H9 (cell line): ENCODE results near the gene TEK. TPM values are rescaled to one million over a fixed set of nuclear protein-coding genes. Genes with fewer than 3 reads are reported as not detected.

Experiments
- DNase-seq: peaks from one replicate; pipeline ENCODE4 v3.0.0-alpha.2; 2017
- H2AFZ ChIP-seq: one replicate; pipeline ENCODE4 v1.6.1; 2013; ENCODE audit warnings: mild to moderate bottlenecking, low read length, control low read depth, moderate library complexity
- H2AK5ac ChIP-seq: 2 replicates; pipeline ENCODE4 v1.6.1; 2013; ENCODE audit warnings: low read length, control low read depth, mixed read lengths; ENCODE audit not compliant: insufficient read length
- H2BK120ac ChIP-seq: one replicate; pipeline ENCODE4 v1.6.1; 2013; ENCODE audit warnings: low read depth, mild to moderate bottlenecking, low read length, control low read depth, inconsistent platforms; ENCODE audit not compliant: poor library complexity, severe bottlenecking
- H2BK12ac ChIP-seq: 2 replicates; pipeline ENCODE4 v1.6.1; 2013; ENCODE audit warnings: low read length, control low read depth, mixed read lengths, low read depth; ENCODE audit not compliant: insufficient read length
- H2BK15ac ChIP-seq: 2 replicates; pipeline ENCODE4 v1.6.1; 2013; ENCODE audit warnings: low read depth, low read length, control low read depth
- H2BK20ac ChIP-seq: one replicate; pipeline ENCODE4 v1.6.1; 2013; ENCODE audit warnings: low read depth, mild to moderate bottlenecking, low read length, control low read depth, inconsistent platforms; ENCODE audit not compliant: poor library complexity, severe bottlenecking
- H2BK5ac ChIP-seq: 2 replicates; pipeline ENCODE4 v1.6.1; 2013; ENCODE audit warnings: low read length, control low read depth, mixed read lengths; ENCODE audit not compliant: insufficient read length
- H3K14ac ChIP-seq: 2 replicates; pipeline ENCODE4 v1.6.1; 2013; ENCODE audit warnings: low read length, control low read depth; ENCODE audit not compliant: insufficient read depth
- H3K18ac ChIP-seq: 2 replicates; pipeline ENCODE4 v1.6.1; 2013; ENCODE audit warnings: low read depth, mild to moderate bottlenecking, mixed read lengths, low read length, control low read depth; ENCODE audit not compliant: insufficient read length
- H3K23ac ChIP-seq: 2 replicates; pipeline ENCODE4 v1.6.1; 2013; ENCODE audit warnings: low read length, control low read depth, mixed read lengths, low read depth; ENCODE audit not compliant: insufficient read length
- H3K23me2 ChIP-seq: 2 replicates; pipeline ENCODE4 v1.6.1; 2013; ENCODE audit warnings: low read depth, mild to moderate bottlenecking, mixed read lengths, low read length, control low read depth; ENCODE audit not compliant: insufficient read length, poor library complexity, severe bottlenecking
- H3K27ac ChIP-seq: 2 replicates; pipeline ENCODE4 v1.5.1; 2013; ENCODE audit warnings: low read length, control low read depth, mixed read lengths, low read depth; ENCODE audit not compliant: insufficient read length
- H3K27me3 ChIP-seq: 2 replicates; pipeline ENCODE4 v1.6.1; 2013; ENCODE audit warnings: low read length, control low read depth, inconsistent platforms; ENCODE audit not compliant: insufficient read depth
- H3K4ac ChIP-seq: 2 replicates; pipeline ENCODE4 v1.6.1; 2013; ENCODE audit warnings: low read depth, mild to moderate bottlenecking, control low read depth, inconsistent platforms, low read length, moderate library complexity
- H3K4me1 ChIP-seq: 2 replicates; pipeline ENCODE4 v1.6.1; 2013; ENCODE audit warnings: low read length, control low read depth, inconsistent platforms; ENCODE audit not compliant: insufficient read depth
- H3K4me2 ChIP-seq: 2 replicates; pipeline ENCODE4 v1.6.1; 2013; ENCODE audit warnings: low read length, control low read depth, mixed read lengths; ENCODE audit not compliant: insufficient read length, insufficient read depth
- H3K56ac ChIP-seq: 2 replicates; pipeline ENCODE4 v1.6.1; 2013; ENCODE audit warnings: low read depth, mild to moderate bottlenecking, mixed read lengths, low read length, control low read depth; ENCODE audit not compliant: insufficient read length
- H3K79me1 ChIP-seq: 2 replicates; pipeline ENCODE4 v1.6.1; 2013; ENCODE audit warnings: low read depth, mild to moderate bottlenecking, moderate library complexity, low read length, control low read depth, inconsistent platforms; ENCODE audit not compliant: insufficient read depth, poor library complexity, severe bottlenecking
- H3K79me2 ChIP-seq: 2 replicates; pipeline ENCODE4 v1.6.1; 2013; ENCODE audit warnings: low read length, control low read depth, inconsistent platforms; ENCODE audit not compliant: insufficient read depth
- H3K9ac ChIP-seq: 2 replicates; pipeline ENCODE4 v1.6.1; 2013; ENCODE audit warnings: low read length, control low read depth, mixed read lengths; ENCODE audit not compliant: insufficient read length; ENCODE audit errors: extremely low read depth
- H3K9me3 ChIP-seq: one replicate; pipeline ENCODE4 v1.6.1; 2013; ENCODE audit warnings: low read depth, low read length, inconsistent platforms; ENCODE audit not compliant: control insufficient read depth
- H3T11ph ChIP-seq: one replicate; pipeline ENCODE4 v1.6.1; 2013; ENCODE audit warnings: mild to moderate bottlenecking, low read length, control low read depth, inconsistent platforms
- H4K20me1 ChIP-seq: one replicate; pipeline ENCODE4 v1.6.1; 2013; ENCODE audit not compliant: control insufficient read depth, insufficient read length, insufficient read depth
- H4K5ac ChIP-seq: 2 replicates; pipeline ENCODE4 v1.6.1; 2013; ENCODE audit warnings: low read depth, mild to moderate bottlenecking, mixed read lengths, low read length, control low read depth; ENCODE audit not compliant: insufficient read length
- H4K8ac ChIP-seq: replicated peaks from 2 replicates; pipeline ENCODE4 v1.6.1; 2013; ENCODE audit warnings: low read length, control low read depth, mixed read lengths, low read depth; ENCODE audit not compliant: insufficient read length
- H4K91ac ChIP-seq: 2 replicates; pipeline ENCODE4 v1.6.1; 2013; ENCODE audit warnings: low read depth, mild to moderate bottlenecking, moderate library complexity, mixed read lengths, low read length, control low read depth; ENCODE audit not compliant: insufficient read length
- H3K27ac Mint-ChIP-seq, 3 experiments: 2 replicates in 2 of 3; 3 replicates in 1 of 3; pipeline ENCODE4 v1.8.0; 2020 to 2021; ENCODE audit warnings: mixed read lengths in 3 of 3, mild to moderate bottlenecking in 1 of 3, moderate library complexity in 1 of 3
- H3K27me3 Mint-ChIP-seq: 2 replicates; pipeline ENCODE4 v1.8.0; 2021; ENCODE audit warnings: low read depth, mild to moderate bottlenecking, moderate library complexity, mixed read lengths
- H3K36me3 Mint-ChIP-seq, 3 experiments: 2 replicates in 2 of 3; 3 replicates in 1 of 3; pipeline ENCODE4 v1.8.0; 2020 to 2021; ENCODE audit warnings: low read depth in 3 of 3, mixed read lengths in 3 of 3; ENCODE audit not compliant: insufficient read depth in 1 of 3
- H3K4me1 Mint-ChIP-seq, 2 experiments: 2 replicates each; pipeline ENCODE4 v1.8.0; 2020; ENCODE audit warnings: mixed read lengths in 2 of 2
- H3K4me3 Mint-ChIP-seq, 2 experiments: 2 replicates in 1 of 2; 3 replicates in 1 of 2; pipeline ENCODE4 v1.8.0; 2020 to 2021; ENCODE audit warnings: mild to moderate bottlenecking in 2 of 2, mixed read lengths in 2 of 2, moderate library complexity in 1 of 2
- H3K9me3 Mint-ChIP-seq, 2 experiments: 2 replicates in 1 of 2; 3 replicates in 1 of 2; pipeline ENCODE4 v1.8.0; 2020; ENCODE audit warnings: mild to moderate bottlenecking in 2 of 2, mixed read lengths in 2 of 2, moderate library complexity in 1 of 2
- total RNA-seq: library from RNA; stranded (reverse); gene quantifications from 2 replicates; pipeline ENCODE4 v1.2.1, GENCODE V29; 2021
- TF ChIP-seq, protein P1 (sequence below): fragments of 200-600 bp; sonication (generic); conservative IDR thresholded peaks from 3 replicates; pipeline ENCODE4 v1.8.0; 2021; ENCODE audit warnings: antibody characterized with exemption, mild to moderate bottlenecking

TEK gene
- total RNA-seq, 1 experiment from 2014 or later, result 1.8 TPM

DNA sequence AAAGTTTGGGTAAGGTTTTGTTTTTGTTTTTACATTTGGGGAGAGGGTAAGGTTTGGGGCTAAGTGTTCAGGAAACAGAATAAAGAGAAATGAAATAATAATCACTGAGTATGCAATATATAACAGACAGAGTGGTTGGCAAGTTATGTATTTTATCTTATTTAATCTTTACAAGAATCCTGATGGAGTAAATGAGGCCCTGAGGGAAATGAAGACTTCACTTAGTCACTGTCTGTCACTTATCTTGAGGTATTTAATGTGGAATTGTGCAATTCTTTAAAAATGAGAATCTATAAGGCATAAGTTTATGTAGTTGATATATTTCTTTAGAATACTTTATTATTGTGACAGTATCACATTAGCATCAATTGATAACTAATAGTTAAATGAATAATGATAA is 48.1 kb downstream of the TEK start:
- H3K79me1 ChIP-seq, result no peaks in the 10 kb centered on the region
- H3K14ac ChIP-seq, result no peak overlapping the region
- H3K9me3 Mint-ChIP-seq, result no peaks in the 10 kb centered on the region
- H4K20me1 ChIP-seq, result peaks cover 3% of the 10 kb centered on the region
- H3T11ph ChIP-seq, result no peak overlapping the region
- no peak for DNase-seq
- H2BK5ac ChIP-seq, result no peak overlapping the region
- no peaks in the 10 kb centered on the region for H3K27me3 ChIP-seq
- peaks cover 0 to 5% (median 0%) of the 10 kb centered on the region in 3 experiments; a peak in 1 of 7 replicates for H3K36me3 Mint-ChIP-seq
- H4K8ac ChIP-seq, result no peak overlapping the region
- no peak overlapping the region for H4K91ac ChIP-seq
- H2BK120ac ChIP-seq, result no peak overlapping the region
- no peaks in the 10 kb centered on the region for H3K4me1 Mint-ChIP-seq
- no peaks in the 10 kb centered on the region for H3K79me2 ChIP-seq
- H3K23ac ChIP-seq, result no peak overlapping the region
- no peak overlapping the region for H3K4ac ChIP-seq
- H3K4me3 Mint-ChIP-seq, result no peak overlapping the region
- no peak overlapping the region for H2BK15ac ChIP-seq
- no peak overlapping the region for H3K9ac ChIP-seq
- H2BK20ac ChIP-seq, result no peak overlapping the region
- no peak overlapping the region for H4K5ac ChIP-seq
- H3K4me2 ChIP-seq, result no peak overlapping the region
- no peak overlapping the region for H3K27ac Mint-ChIP-seq
- no peaks in the 10 kb centered on the region for H3K4me1 ChIP-seq
- no peak overlapping the region for H2AK5ac ChIP-seq
- H3K27ac ChIP-seq, result no peak overlapping the region
- no peak overlapping the region for H2BK12ac ChIP-seq
- H3K18ac ChIP-seq, result no peak overlapping the region
- TF ChIP-seq, protein P1, sequence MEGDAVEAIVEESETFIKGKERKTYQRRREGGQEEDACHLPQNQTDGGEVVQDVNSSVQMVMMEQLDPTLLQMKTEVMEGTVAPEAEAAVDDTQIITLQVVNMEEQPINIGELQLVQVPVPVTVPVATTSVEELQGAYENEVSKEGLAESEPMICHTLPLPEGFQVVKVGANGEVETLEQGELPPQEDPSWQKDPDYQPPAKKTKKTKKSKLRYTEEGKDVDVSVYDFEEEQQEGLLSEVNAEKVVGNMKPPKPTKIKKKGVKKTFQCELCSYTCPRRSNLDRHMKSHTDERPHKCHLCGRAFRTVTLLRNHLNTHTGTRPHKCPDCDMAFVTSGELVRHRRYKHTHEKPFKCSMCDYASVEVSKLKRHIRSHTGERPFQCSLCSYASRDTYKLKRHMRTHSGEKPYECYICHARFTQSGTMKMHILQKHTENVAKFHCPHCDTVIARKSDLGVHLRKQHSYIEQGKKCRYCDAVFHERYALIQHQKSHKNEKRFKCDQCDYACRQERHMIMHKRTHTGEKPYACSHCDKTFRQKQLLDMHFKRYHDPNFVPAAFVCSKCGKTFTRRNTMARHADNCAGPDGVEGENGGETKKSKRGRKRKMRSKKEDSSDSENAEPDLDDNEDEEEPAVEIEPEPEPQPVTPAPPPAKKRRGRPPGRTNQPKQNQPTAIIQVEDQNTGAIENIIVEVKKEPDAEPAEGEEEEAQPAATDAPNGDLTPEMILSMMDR, result no peak
- no peaks in the 10 kb centered on the region for H3K23me2 ChIP-seq
- H2AFZ ChIP-seq, result no peak overlapping the region
- no peaks in the 10 kb centered on the region for H3K27me3 Mint-ChIP-seq
- no peaks in the 10 kb centered on the region for H3K9me3 ChIP-seq
- no peak overlapping the region for H3K56ac ChIP-seq
